GM18526 (cell line): Measurements from ENCODE around the gene TEK.

ENCODE experiments used
- POLR2A ChIP-seq: IDR thresholded peaks from 3 replicates; pipeline ENCODE4 v1.6.1; 2011; ENCODE audit not compliant: insufficient read length; ENCODE audit errors: extremely low read depth

TEK gene

GRCh38 chr9:27108981-27109541, at the start of gene TEK:
Gene TEK (plus strand): TSS chr9:27109225. CDS start chr9:27109591, 366 bp downstream.
- TF ChIP-seq POLR2A = no peak

GRCh38 chr9:27059412-27059811, 49.6 kb upstream of the TEK start:
- no peak for TF ChIP-seq POLR2A

DNA sequence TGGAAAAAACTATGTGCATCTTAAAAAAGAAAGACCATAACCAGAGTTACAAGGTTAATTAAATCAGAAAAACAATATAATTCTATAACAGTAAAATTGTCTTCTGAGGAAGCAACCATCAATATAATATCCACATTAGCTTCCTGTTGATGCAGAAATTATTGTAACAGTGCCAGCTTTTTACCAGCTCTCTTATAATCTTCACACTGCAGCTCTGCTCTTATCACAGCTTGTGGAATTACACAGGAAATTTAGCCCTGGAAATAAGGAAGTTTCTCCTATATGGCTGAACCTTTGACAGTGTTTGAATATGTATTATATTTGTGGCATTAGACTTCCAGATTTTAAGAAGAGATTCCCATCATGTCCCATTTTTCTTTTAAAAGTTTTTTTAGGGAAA, 49.1 kb upstream of the TEK start:
- TF ChIP-seq POLR2A = no peak

- TF ChIP-seq POLR2A = no peak
These were observed 43.7 kb upstream of the TEK start for GRCh38 chr9:27065288-27065687.

GRCh38 chr9:27073841-27074728, 34.9 kb upstream of the TEK start:
- no peak for TF ChIP-seq POLR2A

- TF ChIP-seq POLR2A = no peak
These were observed 30.3 kb upstream of the TEK start for GRCh38 chr9:27078685-27079084.

GRCh38 chr9:27085456-27085855, 23.6 kb upstream of the TEK start:
- TF ChIP-seq POLR2A = no peak

DNA sequence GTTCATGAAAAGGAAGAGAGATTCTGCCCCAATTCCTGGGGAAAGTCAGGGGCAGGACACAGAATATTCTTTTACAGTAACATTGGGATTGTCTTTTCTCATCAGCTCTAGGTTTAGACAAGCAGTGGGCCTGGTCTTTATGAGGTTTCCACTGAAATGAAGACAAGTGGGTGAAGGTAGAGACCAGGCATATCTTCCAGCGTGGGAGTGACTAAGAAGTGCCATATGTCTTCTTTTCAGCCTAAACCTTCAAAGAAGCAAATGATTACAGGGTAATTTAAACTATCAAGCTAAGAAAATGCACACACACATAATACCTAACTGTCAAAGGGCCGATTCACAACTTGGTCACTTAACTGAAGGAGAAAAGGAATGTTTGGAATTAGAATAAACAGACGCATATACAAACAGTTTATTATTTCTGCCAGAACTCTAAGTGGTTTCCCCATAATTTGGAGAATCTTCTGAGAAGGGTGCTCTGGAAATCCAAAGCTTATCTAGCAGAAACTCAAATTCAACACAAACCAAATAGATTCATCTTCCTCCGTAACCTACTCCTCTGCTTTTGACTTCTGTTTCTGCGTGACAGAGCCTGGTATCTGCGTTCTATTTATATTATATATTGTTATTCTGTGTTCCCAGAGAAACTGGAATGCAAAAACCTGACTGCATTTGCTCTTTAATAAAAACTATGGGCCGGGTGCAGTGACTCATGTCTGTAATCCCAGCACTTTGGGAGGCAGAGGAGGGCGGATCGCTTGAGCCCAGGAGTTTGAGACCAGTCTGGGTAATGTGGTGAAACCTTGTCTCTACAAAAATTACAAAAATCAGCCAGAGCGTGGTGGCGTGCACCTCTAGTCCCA, 22.0 kb upstream of the TEK start:
- TF ChIP-seq POLR2A = no peak

- no peak for TF ChIP-seq POLR2A
These were observed 20.0 kb upstream of the TEK start for GRCh38 chr9:27088981-27089380.

DNA sequence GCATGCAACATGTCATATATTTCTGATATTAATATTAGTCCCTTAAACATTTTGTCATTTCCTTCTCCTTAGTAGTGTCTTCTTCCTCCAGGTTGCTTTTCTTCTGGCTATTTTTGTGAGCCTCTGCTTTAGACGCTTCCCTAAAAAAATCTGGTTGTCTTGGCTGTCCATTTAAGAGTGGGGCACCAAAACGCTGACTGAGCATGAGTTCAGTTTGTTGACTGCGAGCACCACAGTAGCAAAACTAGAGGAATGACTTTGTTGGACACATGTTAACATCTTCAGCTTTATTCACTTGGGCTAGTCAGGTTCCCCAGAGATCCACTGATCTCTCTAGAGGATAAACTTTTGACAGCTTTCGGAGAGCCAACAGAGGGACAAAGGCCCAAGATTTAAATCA, 19.3 kb upstream of the TEK start:
- TF ChIP-seq POLR2A = no peak

GRCh38 chr9:27090231-27090630, 18.8 kb upstream of the TEK start:
- TF ChIP-seq POLR2A = no peak

DNA sequence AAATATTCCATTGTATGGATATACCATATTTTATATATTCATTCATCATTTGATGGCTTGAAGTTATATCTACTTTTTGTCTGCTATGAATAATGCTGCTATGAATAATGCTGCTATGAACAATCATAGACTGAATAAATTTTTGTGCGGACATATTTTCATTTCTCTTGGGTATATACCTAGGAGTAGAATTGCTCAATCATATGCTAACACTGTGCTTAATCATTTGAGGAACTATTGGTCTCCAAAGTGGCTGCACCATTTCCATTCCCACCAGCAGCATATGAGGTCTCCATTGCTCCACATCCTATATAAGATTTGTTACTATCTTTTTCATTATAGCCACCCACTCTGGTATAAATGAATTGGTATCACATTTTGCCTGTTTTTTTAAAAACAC, 18.3 kb upstream of the TEK start:
- TF ChIP-seq POLR2A = no peak

GRCh38 chr9:27094640-27095298, 14.3 kb upstream of the TEK start:
- TF ChIP-seq POLR2A = no peak

- TF ChIP-seq POLR2A = no peak
These were observed 1.8 kb upstream of the TEK start for GRCh38 chr9:27107241-27107640.

- TF ChIP-seq POLR2A = no peak
These were observed 596 bp downstream of the TEK start for GRCh38 chr9:27109621-27110020.
